ENCODE measurements around the gene RGS19. TPM values are rescaled to one million over a fixed set of nuclear protein-coding genes. Genes with fewer than 3 reads are reported as not detected.
"Not testable (repeated sequence)": the region's sequence is repeated elsewhere in the genome, so short reads cannot be mapped to it uniquely, and the experiment has no call there.

Gene RGS19
- polyA plus RNA-seq (2013, experiment 1 of 2), result 7.9 TPM
- 8.0 TPM for polyA plus RNA-seq (2013, experiment 2 of 2)

GRCh38 chr20:64079273-64080012, at the start of gene RGS19:
RGS19 (minus strand) TSS chr20:64079518; CDS start chr20:64076886, 2,632 bp downstream.
- H2BK5ac ChIP-seq (ENCODE audit: low read length), result peak within 1 kb of the TSS; percentile 82
- peak; percentile 77 for DNase-seq (ENCODE audit: low spot score)
- H2BK12ac ChIP-seq (ENCODE audit: low read length), result peak within 1 kb of the TSS; percentile 84
- peak within 1 kb of the TSS; percentile 98 for H3K14ac ChIP-seq (ENCODE audit: low read length)
- peak within 1 kb of the TSS; percentile 92 for H3K9ac ChIP-seq (ENCODE audit: low read depth, low read length, poor library complexity)
- whole genome bisulfite sequencing, 2 donors (ENCODE audit: extremely low coverage in 2 of 2, insufficient read length in 2 of 2, insufficient replicate concordance in 1 of 2), result no CpG with 5 or more reads among the region's 73 CpGs
- H3K4me2 ChIP-seq (ENCODE audit: insufficient read depth, low read length, poor library complexity, severe bottlenecking), result peak within 1 kb of the TSS; percentile 93
- H3K4me1 ChIP-seq (ENCODE audit: control insufficient read depth in 2 of 2, insufficient read depth in 1 of 2, low read depth in 1 of 2, low read length in 2 of 2), result peaks cover 29 to 56% of the 10 kb centered on the region in 2 donors
- peak within 1 kb of the TSS; percentile 22 for H3K23ac ChIP-seq (ENCODE audit: low read depth, low read length, poor library complexity)
- peak within 1 kb of the TSS; percentile 95 for H2BK15ac ChIP-seq (ENCODE audit: low read length)
- peaks cover 0 to 1% of the 10 kb centered on the region in 2 donors for H3K36me3 ChIP-seq (replicated peaks in 1 of 2; ENCODE audit: control insufficient read depth in 2 of 2, insufficient read depth in 2 of 2, low read length in 2 of 2)
- H4K8ac ChIP-seq (ENCODE audit: low read depth, low read length), result peak within 1 kb of the TSS; percentile 29
- peak within 1 kb of the TSS; percentile 66 for H3K4ac ChIP-seq (ENCODE audit: low read length)
- peak within 1 kb of the TSS; percentile 96 for H2AFZ ChIP-seq (ENCODE audit: low read length)
- peak within 1 kb of the TSS; percentile 58 to 92 for H3K4me3 ChIP-seq (ENCODE audit: low read length in 2 of 2)
- peak within 1 kb of the TSS; percentile 15 for H2AK5ac ChIP-seq (ENCODE audit: low read depth, low read length)
- H3K18ac ChIP-seq (ENCODE audit: low read length), result peak within 1 kb of the TSS; percentile 98
- peak within 1 kb of the TSS; percentile 28 for H3K27ac ChIP-seq (replicated peaks; ENCODE audit: low read length)
- no peaks in the 10 kb centered on the region for H3K9me3 ChIP-seq (replicated peaks in 1 of 2; ENCODE audit: control insufficient read depth in 2 of 2, insufficient read depth in 1 of 2, low read depth in 1 of 2, low read length in 2 of 2)
- H3K79me1 ChIP-seq (ENCODE audit: low read depth, low read length), result peaks cover 9% of the 10 kb centered on the region
- H3K27me3 ChIP-seq (ENCODE audit: control insufficient read depth in 3 of 3, insufficient read depth in 3 of 3, low read depth in 1 of 3, low read length in 3 of 3), result peaks cover 2 to 26% (median 25%) of the 10 kb centered on the region in 3 experiments
- H2BK120ac ChIP-seq (ENCODE audit: low read depth, low read length), result peak within 1 kb of the TSS; percentile 81
- no peak within 1 kb of the TSS for H4K91ac ChIP-seq (ENCODE audit: low read depth, low read length, poor library complexity)

DNA sequence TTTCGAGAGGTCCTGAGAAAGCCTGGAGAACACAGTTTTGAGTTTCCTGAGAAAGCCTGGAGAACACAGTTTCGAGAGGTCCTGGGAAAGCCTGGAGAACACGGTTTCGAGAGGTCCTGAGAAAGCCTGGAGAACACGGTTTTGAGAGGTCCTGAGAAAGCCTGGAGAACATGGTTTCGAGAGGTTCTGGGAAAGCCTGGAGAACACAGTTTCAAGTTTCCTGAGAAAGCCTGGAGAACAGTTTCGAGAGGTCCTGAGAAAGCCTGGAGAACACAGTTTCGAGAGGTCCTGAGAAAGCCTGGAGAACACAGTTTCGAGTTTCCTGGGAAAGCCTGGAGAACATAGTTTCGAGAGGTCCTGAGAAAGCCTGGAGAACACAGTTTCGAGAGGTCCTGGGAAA, 44.2 kb upstream of the RGS19 start:
- not testable (repeated sequence) for H3K9ac ChIP-seq (ENCODE audit: low read depth, low read length, poor library complexity); H3K23ac ChIP-seq (ENCODE audit: low read depth, low read length, poor library complexity); H3K4me3 ChIP-seq (ENCODE audit: low read length in 2 of 2); DNase-seq (ENCODE audit: low spot score); H3K4me2 ChIP-seq (ENCODE audit: insufficient read depth, low read length, poor library complexity, severe bottlenecking); H2BK120ac ChIP-seq (ENCODE audit: low read depth, low read length); H3K4ac ChIP-seq (ENCODE audit: low read length); H3K18ac ChIP-seq (ENCODE audit: low read length); H3K27ac ChIP-seq (replicated peaks; ENCODE audit: low read length); H2BK15ac ChIP-seq (ENCODE audit: low read length); H3K9me3 ChIP-seq (replicated peaks in 1 of 2; ENCODE audit: control insufficient read depth in 2 of 2, insufficient read depth in 1 of 2, low read depth in 1 of 2, low read length in 2 of 2); H2AK5ac ChIP-seq (ENCODE audit: low read depth, low read length); H3K36me3 ChIP-seq (replicated peaks in 1 of 2; ENCODE audit: control insufficient read depth in 2 of 2, insufficient read depth in 2 of 2, low read length in 2 of 2); H2BK5ac ChIP-seq (ENCODE audit: low read length); H2AFZ ChIP-seq (ENCODE audit: low read length); H3K79me1 ChIP-seq (ENCODE audit: low read depth, low read length); H3K14ac ChIP-seq (ENCODE audit: low read length); H3K4me1 ChIP-seq (ENCODE audit: control insufficient read depth in 2 of 2, insufficient read depth in 1 of 2, low read depth in 1 of 2, low read length in 2 of 2); H4K8ac ChIP-seq (ENCODE audit: low read depth, low read length); H3K27me3 ChIP-seq (ENCODE audit: control insufficient read depth in 3 of 3, insufficient read depth in 3 of 3, low read depth in 1 of 3, low read length in 3 of 3); H4K91ac ChIP-seq (ENCODE audit: low read depth, low read length, poor library complexity); H2BK12ac ChIP-seq (ENCODE audit: low read length)
- no CpG with 5 or more reads among the region's 11 CpGs for WGBS, 2 donors (ENCODE audit: extremely low coverage in 2 of 2, insufficient read length in 2 of 2, insufficient replicate concordance in 1 of 2)

- H3K4me3 ChIP-seq (ENCODE audit: low read length in 2 of 2); H2BK120ac ChIP-seq (ENCODE audit: low read depth, low read length); H2BK12ac ChIP-seq (ENCODE audit: low read length); H4K91ac ChIP-seq (ENCODE audit: low read depth, low read length, poor library complexity); H3K27me3 ChIP-seq (ENCODE audit: control insufficient read depth in 3 of 3, insufficient read depth in 3 of 3, low read depth in 1 of 3, low read length in 3 of 3); H2AFZ ChIP-seq (ENCODE audit: low read length); H3K23ac ChIP-seq (ENCODE audit: low read depth, low read length, poor library complexity); H4K8ac ChIP-seq (ENCODE audit: low read depth, low read length); H3K4me2 ChIP-seq (ENCODE audit: insufficient read depth, low read length, poor library complexity, severe bottlenecking); H3K4ac ChIP-seq (ENCODE audit: low read length); H3K4me1 ChIP-seq (ENCODE audit: control insufficient read depth in 2 of 2, insufficient read depth in 1 of 2, low read depth in 1 of 2, low read length in 2 of 2); H3K9ac ChIP-seq (ENCODE audit: low read depth, low read length, poor library complexity); H3K9me3 ChIP-seq (replicated peaks in 1 of 2; ENCODE audit: control insufficient read depth in 2 of 2, insufficient read depth in 1 of 2, low read depth in 1 of 2, low read length in 2 of 2); H2BK5ac ChIP-seq (ENCODE audit: low read length); H3K14ac ChIP-seq (ENCODE audit: low read length); H2BK15ac ChIP-seq (ENCODE audit: low read length); H3K79me1 ChIP-seq (ENCODE audit: low read depth, low read length); H2AK5ac ChIP-seq (ENCODE audit: low read depth, low read length); H3K27ac ChIP-seq (replicated peaks; ENCODE audit: low read length); H3K18ac ChIP-seq (ENCODE audit: low read length); H3K36me3 ChIP-seq (replicated peaks in 1 of 2; ENCODE audit: control insufficient read depth in 2 of 2, insufficient read depth in 2 of 2, low read length in 2 of 2); DNase-seq (ENCODE audit: low spot score): not testable (repeated sequence)
- WGBS, 2 donors (ENCODE audit: extremely low coverage in 2 of 2, insufficient read length in 2 of 2, insufficient replicate concordance in 1 of 2), result no CpG with 5 or more reads among the region's 11 CpGs
These were observed 43.6 kb upstream of the RGS19 start for GRCh38 chr20:64122927-64123326.

DNA sequence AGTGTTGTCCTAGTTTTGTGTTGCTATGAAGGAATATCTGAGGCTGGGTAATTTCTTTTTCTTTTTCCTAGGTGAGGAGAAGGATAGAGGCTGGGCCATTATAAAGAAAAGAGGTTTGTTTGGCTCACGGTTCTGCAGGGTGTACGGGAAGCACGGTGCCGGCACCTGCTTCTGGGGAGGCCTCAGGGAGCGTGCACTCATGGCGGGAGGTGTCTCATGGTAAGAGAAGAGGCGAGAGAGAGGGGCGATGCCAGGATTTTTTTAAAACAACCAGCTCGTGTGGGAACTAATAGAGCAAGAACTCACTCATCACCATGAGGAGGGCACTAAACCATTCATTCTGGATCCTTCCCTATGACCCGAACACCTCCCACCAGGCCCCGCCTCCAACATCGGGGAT, 42.3 kb upstream of the RGS19 start:
- no peak overlapping the region for H3K27ac ChIP-seq (replicated peaks; ENCODE audit: low read length)
- no peak for DNase-seq (ENCODE audit: low spot score)
- H3K18ac ChIP-seq (ENCODE audit: low read length), result no peak overlapping the region
- no peak overlapping the region for H2AK5ac ChIP-seq (ENCODE audit: low read depth, low read length)
- H4K91ac ChIP-seq (ENCODE audit: low read depth, low read length, poor library complexity), result no peak overlapping the region
- H3K9me3 ChIP-seq (replicated peaks in 1 of 2; ENCODE audit: control insufficient read depth in 2 of 2, insufficient read depth in 1 of 2, low read depth in 1 of 2, low read length in 2 of 2), result no peaks in the 10 kb centered on the region
- H2BK5ac ChIP-seq (ENCODE audit: low read length), result no peak overlapping the region
- no peak overlapping the region for H2BK12ac ChIP-seq (ENCODE audit: low read length)
- H3K36me3 ChIP-seq (replicated peaks in 1 of 2; ENCODE audit: control insufficient read depth in 2 of 2, insufficient read depth in 2 of 2, low read length in 2 of 2), result no peaks in the 10 kb centered on the region
- H3K79me1 ChIP-seq (ENCODE audit: low read depth, low read length), result no peaks in the 10 kb centered on the region
- no peak overlapping the region for H3K23ac ChIP-seq (ENCODE audit: low read depth, low read length, poor library complexity)
- no peak overlapping the region for H3K9ac ChIP-seq (ENCODE audit: low read depth, low read length, poor library complexity)
- no CpG with 5 or more reads among the region's 12 CpGs for WGBS, 2 donors (ENCODE audit: extremely low coverage in 2 of 2, insufficient read length in 2 of 2, insufficient replicate concordance in 1 of 2)
- no peak overlapping the region for H3K14ac ChIP-seq (ENCODE audit: low read length)
- peaks cover 2 to 4% of the 10 kb centered on the region in 2 donors for H3K4me1 ChIP-seq (ENCODE audit: control insufficient read depth in 2 of 2, insufficient read depth in 1 of 2, low read depth in 1 of 2, low read length in 2 of 2)
- no peak overlapping the region for H3K4ac ChIP-seq (ENCODE audit: low read length)
- no peak overlapping the region for H4K8ac ChIP-seq (ENCODE audit: low read depth, low read length)
- H3K4me3 ChIP-seq (ENCODE audit: low read length in 2 of 2), result no peak overlapping the region
- no peak overlapping the region for H2AFZ ChIP-seq (ENCODE audit: low read length)
- no peaks in the 10 kb centered on the region for H3K27me3 ChIP-seq (ENCODE audit: control insufficient read depth in 3 of 3, insufficient read depth in 3 of 3, low read depth in 1 of 3, low read length in 3 of 3)
- H2BK120ac ChIP-seq (ENCODE audit: low read depth, low read length), result no peak overlapping the region
- H3K4me2 ChIP-seq (ENCODE audit: insufficient read depth, low read length, poor library complexity, severe bottlenecking), result no peak overlapping the region
- no peak overlapping the region for H2BK15ac ChIP-seq (ENCODE audit: low read length)
